ENCODE data around the gene COL25A1. TPM values are rescaled to one million over a fixed set of nuclear protein-coding genes. Genes with fewer than 3 reads are reported as not detected.

The COL25A1 gene
- total and polyA plus RNA-seq, 2 experiments from 2014 or later: 0.25 TPM; not detected in 1

DNA sequence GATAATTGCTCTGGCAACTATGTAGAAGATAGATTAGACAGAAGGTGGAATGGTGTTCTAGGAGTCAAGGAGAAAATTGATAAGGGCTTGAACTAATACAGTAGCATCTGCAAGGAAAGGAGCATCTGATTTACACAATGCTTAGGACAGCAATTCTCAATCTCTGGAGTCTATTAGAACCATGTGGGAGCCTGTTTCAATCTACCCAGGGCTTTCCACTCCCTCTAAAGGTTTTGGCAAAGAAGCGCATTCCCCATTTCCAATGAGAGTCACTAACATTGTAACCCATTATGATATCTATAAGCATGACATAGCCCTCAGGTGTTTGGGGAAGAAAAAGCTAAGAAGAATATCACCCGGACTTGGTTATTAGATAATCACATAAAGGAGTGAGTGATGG lies 168.2 kb downstream of the COL25A1 start:
- no peak overlapping the region for H2AFZ ChIP-seq
- DNase-seq: no peak
- H3K4me3 ChIP-seq: no peak overlapping the region
- no peaks in the 10 kb centered on the region for H3K4me1 ChIP-seq (ENCODE audit: insufficient read depth)
- H4K20me1 ChIP-seq (ENCODE audit: insufficient read depth): no peaks in the 10 kb centered on the region
- H3K9ac ChIP-seq: no peak overlapping the region
- no peak overlapping the region for H3K4me2 ChIP-seq (ENCODE audit: unreplicated experiment)
- no peak overlapping the region for H3K27ac ChIP-seq
- H3F3A ChIP-seq (ENCODE audit: insufficient read depth): no peaks in the 10 kb centered on the region
- H3K36me3 ChIP-seq (ENCODE audit: low read depth): no peaks in the 10 kb centered on the region
- WGBS, 2 experiments (ENCODE audit: low coverage in 1 of 2, low lambda C conversion rate in 2 of 2, missing lambda C conversion rate in 2 of 2): 74 to 77% methylated on average over 2 of the region's 2 CpGs
- H3K79me2 ChIP-seq (ENCODE audit: insufficient read depth): no peaks in the 10 kb centered on the region
- H3K27me3 ChIP-seq (replicated peaks; ENCODE audit: insufficient read depth): no peaks in the 10 kb centered on the region
- TF ChIP-seq EZH2 (IDR thresholded peaks at IDR 0.05; ENCODE audit: insufficient read depth, poor library complexity, severe bottlenecking): no peak
- no peak for TF ChIP-seq EZH2phosphoT487 (IDR thresholded peaks at IDR 0.05; ENCODE audit: insufficient read depth, low read depth)
- no peaks in the 10 kb centered on the region for H3K9me2 ChIP-seq (ENCODE audit: insufficient read depth)
- in situ Hi-C loops (cut with MboI): no loop called here
- no peaks in the 10 kb centered on the region for H3K9me3 ChIP-seq (ENCODE audit: low read depth)

DNA sequence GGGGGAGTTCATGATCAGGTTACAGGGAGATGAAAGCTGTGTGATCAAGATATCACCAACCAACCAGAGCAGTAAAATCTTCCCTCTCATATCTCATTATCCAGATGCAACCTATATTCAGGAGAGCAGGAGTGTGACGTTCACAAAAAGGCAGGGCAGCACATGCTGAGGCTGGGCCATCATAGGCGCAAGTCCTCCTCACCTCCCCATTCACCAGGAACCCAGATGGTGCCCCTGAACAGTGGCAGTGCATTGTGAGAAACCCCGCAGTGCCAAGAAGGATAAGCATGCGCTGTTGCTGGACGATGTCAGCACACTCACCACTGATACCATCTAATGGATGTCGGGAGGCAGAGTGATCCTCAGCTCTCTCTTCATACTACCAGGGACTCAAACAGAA lies 170.9 kb downstream of the COL25A1 start:
- in situ Hi-C loops (cut with MboI): no loop called here
- H3F3A ChIP-seq (ENCODE audit: insufficient read depth): no peaks in the 10 kb centered on the region
- WGBS, 2 experiments (ENCODE audit: low coverage in 1 of 2, low lambda C conversion rate in 2 of 2, missing lambda C conversion rate in 2 of 2): 82 to 84% methylated on average over 6 of the region's 6 CpGs

DNA sequence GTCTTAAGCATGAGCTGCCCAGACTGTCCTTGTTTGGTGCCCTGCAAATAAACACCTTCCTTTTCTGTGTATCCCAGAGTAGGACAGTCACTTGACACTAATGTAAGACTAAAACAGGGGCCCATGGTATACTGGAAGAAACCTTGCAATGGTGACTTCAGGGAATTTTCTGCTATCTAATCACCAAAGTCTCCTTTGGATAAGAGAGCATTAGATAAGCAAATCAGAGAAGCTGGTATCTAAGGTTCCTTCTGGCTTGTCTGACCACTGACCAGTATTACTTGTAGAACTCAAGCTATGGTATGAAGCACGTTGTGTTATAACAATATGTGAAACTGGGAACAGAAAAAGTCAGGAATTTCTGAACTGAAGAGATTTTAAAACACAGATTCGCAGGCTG lies 173.9 kb downstream of the COL25A1 start:
- Histone ChIP-seq H3K27me3 (replicated peaks; ENCODE audit: insufficient read depth) (no peaks in the 10 kb centered on the region), H3K4me3 (no peak overlapping the region), H2AFZ (no peak overlapping the region), H3K4me2 (ENCODE audit: unreplicated experiment) (no peak overlapping the region), H3F3A (ENCODE audit: insufficient read depth) (no peaks in the 10 kb centered on the region), H3K9me2 (ENCODE audit: insufficient read depth) (no peaks in the 10 kb centered on the region), H3K9ac (no peak overlapping the region), H3K4me1 (ENCODE audit: insufficient read depth) (no peaks in the 10 kb centered on the region), H3K9me3 (ENCODE audit: low read depth) (no peaks in the 10 kb centered on the region), H3K27ac (no peak overlapping the region), H4K20me1 (ENCODE audit: insufficient read depth) (no peaks in the 10 kb centered on the region), H3K36me3 (ENCODE audit: low read depth) (no peaks in the 10 kb centered on the region), H3K79me2 (ENCODE audit: insufficient read depth) (no peaks in the 10 kb centered on the region)
- no peak for TF ChIP-seq EZH2phosphoT487 (IDR thresholded peaks at IDR 0.05; ENCODE audit: insufficient read depth, low read depth)
- no peak for TF ChIP-seq EZH2 (IDR thresholded peaks at IDR 0.05; ENCODE audit: insufficient read depth, poor library complexity, severe bottlenecking)
- in situ Hi-C loops (cut with MboI): no loop called here
- no peak for DNase-seq
- WGBS, 2 experiments (ENCODE audit: low coverage in 1 of 2, low lambda C conversion rate in 2 of 2, missing lambda C conversion rate in 2 of 2): 71 to 92% methylated on average over 2 of the region's 2 CpGs

More for the DNA sequence above, 170.9 kb downstream of the COL25A1 start:
- Histone ChIP-seq H3K4me1 (ENCODE audit: insufficient read depth) (no peaks in the 10 kb centered on the region), H3K27me3 (replicated peaks; ENCODE audit: insufficient read depth) (no peaks in the 10 kb centered on the region), H3K4me2 (ENCODE audit: unreplicated experiment) (no peak overlapping the region), H3K79me2 (ENCODE audit: insufficient read depth) (no peaks in the 10 kb centered on the region), H2AFZ (no peak overlapping the region), H4K20me1 (ENCODE audit: insufficient read depth) (no peaks in the 10 kb centered on the region), H3K9me2 (ENCODE audit: insufficient read depth) (no peaks in the 10 kb centered on the region), H3K9ac (no peak overlapping the region), H3K27ac (no peak overlapping the region), H3K36me3 (ENCODE audit: low read depth) (no peaks in the 10 kb centered on the region), H3K9me3 (ENCODE audit: low read depth) (no peaks in the 10 kb centered on the region), H3K4me3 (no peak overlapping the region)
- no peak for DNase-seq
- TF ChIP-seq EZH2phosphoT487 (IDR thresholded peaks at IDR 0.05; ENCODE audit: insufficient read depth, low read depth) (no peak), EZH2 (IDR thresholded peaks at IDR 0.05; ENCODE audit: insufficient read depth, poor library complexity, severe bottlenecking) (no peak)

DNA sequence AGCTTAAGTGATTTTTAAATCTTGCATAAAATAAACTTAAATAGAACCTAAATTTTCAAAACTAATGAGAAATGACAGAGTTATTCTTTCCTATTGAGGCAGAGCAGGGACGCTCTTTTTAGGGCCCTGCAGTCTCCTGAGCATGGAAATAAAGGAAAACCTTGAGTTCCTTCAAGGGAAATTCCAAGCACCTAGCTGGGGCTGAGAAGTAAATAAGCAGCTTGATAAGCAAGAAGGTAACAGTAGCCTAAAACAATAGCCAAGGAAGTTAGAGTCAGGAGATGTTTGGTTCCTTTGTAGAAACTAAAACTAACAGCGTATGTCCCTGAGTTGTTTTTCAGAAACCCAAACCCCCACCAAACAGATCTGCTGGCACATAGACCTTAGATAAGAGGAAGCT lies 174.6 kb downstream of the COL25A1 start:
- no peak overlapping the region for H3K9ac ChIP-seq
- TF ChIP-seq EZH2phosphoT487 (IDR thresholded peaks at IDR 0.05; ENCODE audit: insufficient read depth, low read depth): no peak
- no peak for TF ChIP-seq EZH2 (IDR thresholded peaks at IDR 0.05; ENCODE audit: insufficient read depth, poor library complexity, severe bottlenecking)
- 98 to 100% methylated on average over 2 of the region's 2 CpGs for WGBS, 2 experiments (ENCODE audit: low coverage in 1 of 2, low lambda C conversion rate in 2 of 2, missing lambda C conversion rate in 2 of 2)

DNA sequence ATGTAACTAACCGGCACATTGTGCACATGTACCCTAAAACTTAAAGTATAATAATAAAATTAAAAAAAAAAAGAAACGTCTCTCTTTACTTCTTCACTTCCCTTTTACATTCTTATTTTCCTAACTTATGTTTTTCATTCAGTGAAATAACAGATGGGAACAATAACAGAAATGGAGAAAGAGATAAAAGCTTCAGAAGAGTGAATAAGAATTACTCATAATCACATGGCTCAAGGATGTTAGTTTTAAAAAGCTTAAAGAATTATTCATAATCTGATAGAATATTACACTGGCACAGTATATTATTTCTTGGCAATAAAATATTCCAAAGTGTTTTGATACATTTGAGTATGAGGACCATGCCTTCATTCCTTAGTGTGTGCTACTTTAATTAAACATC lies 175.6 kb downstream of the COL25A1 start:
- no peaks in the 10 kb centered on the region for H3K9me2 ChIP-seq (ENCODE audit: insufficient read depth)
- no peak overlapping the region for H3K27ac ChIP-seq
- H3F3A ChIP-seq (ENCODE audit: insufficient read depth): no peaks in the 10 kb centered on the region
- H3K9me3 ChIP-seq (ENCODE audit: low read depth): no peaks in the 10 kb centered on the region
- H2AFZ ChIP-seq: no peak overlapping the region
- H3K4me1 ChIP-seq (ENCODE audit: insufficient read depth): no peaks in the 10 kb centered on the region
- no peaks in the 10 kb centered on the region for H4K20me1 ChIP-seq (ENCODE audit: insufficient read depth)
- H3K9ac ChIP-seq: no peak overlapping the region
- in situ Hi-C loops (cut with MboI): no loop called here
- WGBS, 2 experiments (ENCODE audit: low coverage in 1 of 2, low lambda C conversion rate in 2 of 2, missing lambda C conversion rate in 2 of 2): 45 to 49% methylated on average over 2 of the region's 2 CpGs
- peak; percentile 35 for DNase-seq
- no peak for TF ChIP-seq EZH2 (IDR thresholded peaks at IDR 0.05; ENCODE audit: insufficient read depth, poor library complexity, severe bottlenecking)
- TF ChIP-seq EZH2phosphoT487 (IDR thresholded peaks at IDR 0.05; ENCODE audit: insufficient read depth, low read depth): no peak
- no peak overlapping the region for H3K4me2 ChIP-seq (ENCODE audit: unreplicated experiment)
- no peaks in the 10 kb centered on the region for H3K36me3 ChIP-seq (ENCODE audit: low read depth)
- no peaks in the 10 kb centered on the region for H3K79me2 ChIP-seq (ENCODE audit: insufficient read depth)
- no peaks in the 10 kb centered on the region for H3K27me3 ChIP-seq (replicated peaks; ENCODE audit: insufficient read depth)
- H3K4me3 ChIP-seq: no peak overlapping the region

More for the DNA sequence above, 174.6 kb downstream of the COL25A1 start:
- Histone ChIP-seq H3K9me3 (ENCODE audit: low read depth) (no peaks in the 10 kb centered on the region), H3K4me3 (no peak overlapping the region), H3K27me3 (replicated peaks; ENCODE audit: insufficient read depth) (no peaks in the 10 kb centered on the region), H3K27ac (no peak overlapping the region), H4K20me1 (ENCODE audit: insufficient read depth) (no peaks in the 10 kb centered on the region), H3F3A (ENCODE audit: insufficient read depth) (no peaks in the 10 kb centered on the region), H3K4me1 (ENCODE audit: insufficient read depth) (no peaks in the 10 kb centered on the region), H3K9me2 (ENCODE audit: insufficient read depth) (no peaks in the 10 kb centered on the region), H2AFZ (no peak overlapping the region), H3K4me2 (ENCODE audit: unreplicated experiment) (no peak overlapping the region), H3K36me3 (ENCODE audit: low read depth) (no peaks in the 10 kb centered on the region), H3K79me2 (ENCODE audit: insufficient read depth) (no peaks in the 10 kb centered on the region)
- no peak for DNase-seq
- in situ Hi-C loops (cut with MboI): no loop called here
